ENCODE data around the gene NDUFS7. TPM values are rescaled to one million over a fixed set of nuclear protein-coding genes. Genes with fewer than 3 reads are reported as not detected.

Gene NDUFS7
- 50.2 and 65.0 TPM in 2 replicates for total RNA-seq (2013; cell fraction: nucleolus; rRNA removed)
- total RNA-seq (2014; rRNA removed) (107 and 143 TPM in 2 replicates), total RNA-seq (2014; rRNA removed; fragmentation: Illumina TruSeq; extraction: Trizol) (18.5 and 24.1 TPM in 2 replicates), total RNA-seq (2021) (136 and 143 TPM in 2 replicates), polyA plus RNA-seq (2011; rRNA removed) (12.1 and 43.0 TPM in 2 replicates), polyA plus RNA-seq (2014; fragmentation: Illumina TruSeq; extraction: Trizol) (1.5 and 5.1 TPM in 2 replicates), polyA plus RNA-seq (2014; fragmentation: Nextera tagmentation; extraction: Ambion mirVana) (10 to 100 TPM; 10.6 to 39.4 TPM), polyA plus RNA-seq (2014; rRNA removed) (166 and 177 TPM in 2 replicates), polyA plus RNA-seq (2016; fragmentation: Nextera tagmentation; extraction: Ambion mirVana) (100 to 1,000 TPM; 261 to 282 TPM), polyA minus RNA-seq (2011; rRNA and poly(A)+ RNA removed) (38.5 and 54.8 TPM in 2 replicates), Bru-seq, nascent RNA (percentile 68 among the genes with signal in this experiment), BruChase-seq, experiment 1, labeled RNA remaining after a 6-hour chase (percentile 79 among the genes with signal in this experiment), BruChase-seq, experiment 2, labeled RNA remaining after a 2-hour chase (percentile 75 among the genes with signal in this experiment)
- 16.9 TPM for polyA plus RNA-seq (2011; ENCODE audit: low read depth)
- 127 and 227 TPM in 2 replicates for polyA plus RNA-seq (2011; cell fraction: cytosol; rRNA removed)
- polyA plus RNA-seq (2011; cell fraction: nucleus; rRNA removed) = 125 and 151 TPM in 2 replicates
- 64.7 and 88.4 TPM in 2 replicates for polyA plus RNA-seq (2012)
- 65.2 and 74.7 TPM in 2 replicates for polyA minus RNA-seq (2011; cell fraction: cytosol; rRNA and poly(A)+ RNA removed)
- polyA minus RNA-seq (2011; cell fraction: nucleus; rRNA and poly(A)+ RNA removed) = 16.3 and 29.0 TPM in 2 replicates
- long read RNA-seq, experiment 1, transcript NDUFS7-201 (8 exons, 1,039 nt) = major isoform, 105 of 120 reads
- long read RNA-seq, experiment 1, partial matches to known transcripts = 6 of 120 reads
- long read RNA-seq, experiment 1, other reads (novel, unspliced or antisense) = 5 of 120 reads
- long read RNA-seq, experiment 2, transcript NDUFS7-201 (8 exons, 1,039 nt) = major isoform, 21 of 26 reads
- long read RNA-seq, experiment 2, partial matches to known transcripts = 4 of 26 reads
- long read RNA-seq, experiment 2, other reads (novel, unspliced or antisense) = 0 of 26 reads

GRCh38 chr19:1383312-1384084 lies at the start of gene NDUFS7:
Gene NDUFS7, plus strand, starts transcription at chr19:1383907. Its CDS starts 20 bp downstream, at chr19:1383927.
- in situ Hi-C loops (cut with MboI) (no loop called here), intact Hi-C loops (cut with micrococcal nuclease; ENCODE audit: unreplicated experiment) (loop anchor here (1.0 kb wide), 1 partner anchor 23 kb away; no protein-coding TSS in a partner anchor)
- Histone ChIP-seq H3K4me2 (ENCODE audit: control insufficient read depth, insufficient read depth) (peak within 1 kb of the TSS; percentile 83), H3K27me3 (replicated peaks in 1 of 2; ENCODE audit: control insufficient read depth in 2 of 2, insufficient read depth in 2 of 2, low read length in 1 of 2) (no peaks in the 10 kb centered on the region), H3K36me3 (ENCODE audit: control insufficient read depth in 2 of 2, insufficient read depth in 2 of 2, low read length in 1 of 2) (peaks cover under 1 to 1% of the 10 kb centered on the region in 2 experiments; a peak in 2 of 4 replicates), H3K79me2 (ENCODE audit: control insufficient read depth, insufficient read depth, low read length) (peaks cover 11% of the 10 kb centered on the region), H4K20me1 (ENCODE audit: control insufficient read depth, insufficient read depth) (no peaks in the 10 kb centered on the region), H3K4me3 (peak within 1 kb of the TSS; percentile 94), H3K4me1 (ENCODE audit: control insufficient read depth, insufficient read depth, low read length) (no peaks in the 10 kb centered on the region), H2AFZ (ENCODE audit: control insufficient read depth, low read depth, low read length) (peak within 1 kb of the TSS; percentile 74), H3K27ac (ENCODE audit: control insufficient read depth, insufficient read depth) (peak within 1 kb of the TSS; percentile 86), H3K9ac (ENCODE audit: control insufficient read depth, insufficient read depth, low read length) (peak within 1 kb of the TSS; percentile 88), H3K9me3 (replicated peaks; ENCODE audit: control insufficient read depth, insufficient read depth, low read length) (no peaks in the 10 kb centered on the region)
- ATAC-seq = peak; percentile 95
- BruUV-seq (replicated peaks) = no TSS peak
- 1% methylated on average over 75 of the region's 90 CpGs for WGBS (ENCODE audit: insufficient coverage, insufficient replicate concordance, low lambda C conversion rate, missing lambda C conversion rate)
- ChIA-PET RAD21 (ENCODE audit: unreplicated experiment) (interaction anchor here (0.6 to 1.0 kb wide), 8 partner anchors 29 to 1093 kb away, joined by 3 to 5 read pairs (median 4); partner anchors contain the start of genes C19orf25 and GADD45B), SMC1A (ENCODE audit: uncharacterized antibody, unreplicated experiment) (interaction anchor here (0.9 kb wide), 3 partner anchors 17 to 139 kb away, joined by 3 to 6 read pairs (median 3); no protein-coding TSS in a partner anchor), CTCF (interaction anchor here (0.7 to 2.8 kb wide), 6 partner anchors 11 to 139 kb away, joined by 3 to 11 read pairs (median 6); no protein-coding TSS in a partner anchor), POLR2A (interaction anchor here (0.9 to 1.1 kb wide), 2 partner anchors 22 to 29 kb away, joined by 4 to 7 read pairs; no protein-coding TSS in a partner anchor)
- peak; percentile 70 for DNase-seq (ENCODE audit: low read depth, low spot score)
- FAIRE-seq = peak; percentile 95
- TF ChIP-seq SMC3 (IDR thresholded peaks at IDR 0.05; ENCODE audit: borderline replicate concordance, low read length) = peak; percentile 32
- peak; percentile 16 for TF ChIP-seq BACH1 (IDR thresholded peaks at IDR 0.05; ENCODE audit: borderline replicate concordance)
- TF ChIP-seq DPF2 (IDR thresholded peaks at IDR 0.05) = peak; percentile 93
- TF ChIP-seq RELB (IDR thresholded peaks at IDR 0.05; ENCODE audit: low read depth) = peak; percentile 98
- peak; percentile 86; the same call in 1 of the 2 replicates for TF ChIP-seq NKRF (conservative IDR thresholded peaks at IDR 0.05)
- peak; percentile 60; the same call in 1 of the 2 replicates for TF ChIP-seq ZBTB4 (CRISPR knock-in tag; IDR thresholded peaks at IDR 0.05)
- TF ChIP-seq POLR2A (IDR thresholded peaks at IDR 0.05; ENCODE audit: low read depth, low read length) = peak; percentile 96
- TF ChIP-seq SMARCA5 (IDR thresholded peaks at IDR 0.05) = peak; percentile 98
- TF ChIP-seq STAT1 (conservative IDR thresholded peaks at IDR 0.05) = peak; percentile 99
- peak; percentile 99 for TF ChIP-seq ZSCAN29 (IDR thresholded peaks at IDR 0.05)

Data from GM12878 (cell line).